Esophagus squamous epithelium (tissue), 5 donors: ENCODE data around the gene MINDY3. TPM values are rescaled to one million over a fixed set of nuclear protein-coding genes. Genes with fewer than 3 reads are reported as not detected.

Source experiments
- DNase-seq: peaks from one replicate; lab custom pipeline; 2025; lab: John Stamatoyannopoulos, UW
- H3K27ac ChIP-seq, 4 donors: fragments of 200-600 bp; sonication (generic); one replicate each; pipeline ENCODE4 v1.5.1; 2016 to 2019; ENCODE audit warnings: mild to moderate bottlenecking in 1 of 4
- H3K27me3 ChIP-seq, 4 donors: fragments of 200-600 bp; sonication (generic); 1 replicate in 3 of 4; 2 replicates in 1 of 4; pipeline versions ENCODE4 v1.5.1 to v1.6.0; 2017 to 2021; ENCODE audit warnings: antibody characterized with exemption in 1 of 4
- H3K36me3 ChIP-seq, 3 donors: fragments of 200-600 bp; sonication (generic); one replicate each; pipeline ENCODE4 v1.5.1; 2016 to 2019
- H3K4me1 ChIP-seq, 3 donors: fragments of 200-600 bp; sonication (generic); one replicate each; pipeline ENCODE4 v1.5.1; 2017 to 2019
- H3K4me3 ChIP-seq, 4 donors: fragments of 200-600 bp; sonication (generic); 1 replicate in 3 of 4; 2 replicates in 1 of 4; pipeline ENCODE4 v1.5.1; 2016 to 2019; ENCODE audit warnings: mild to moderate bottlenecking in 2 of 4, moderate library complexity in 1 of 4
- H3K9me3 ChIP-seq, 3 donors: fragments of 200-600 bp; sonication (generic); one replicate each; pipeline ENCODE4 v1.5.1; 2016 to 2019
- POLR2A ChIP-seq, 4 donors: fragments of 450-650 bp; IDR thresholded peaks; one replicate each; pipeline ENCODE4 v1.6.1; 2017; ENCODE audit warnings: antibody characterized with exemption in 4 of 4, mild to moderate bottlenecking in 4 of 4, moderate library complexity in 3 of 4
- WGBS, 2 donors: methylation state at CpG; one replicate each; pipeline ENCODE4 v1.1.5; 2018; 5-methylcytosine and 5-hydroxymethylcytosine counted together
- intact Hi-C: fragments of 100-400 bp; cut with DNase I; formaldehyde crosslinking; loops from one replicate; pipeline ENCODE4 v1.15.0; 2022
- total RNA-seq, 4 donors: library from RNA; depleted of rRNA; stranded (reverse); fragments of >200 nt; gene quantifications; one replicate each; pipeline ENCODE4 v1.1.0, GENCODE V29; 2016
- TF ChIP-seq, protein P1 (sequence below), 6 experiments: fragments of 450-650 bp in 4 of 6; fragments of 200-600 bp in 2 of 6; sonication (generic) in 2 of 6; IDR thresholded peaks; one replicate each; pipeline ENCODE4 v1.5.1; 2016 to 2019; ENCODE audit warnings: antibody characterized with exemption in 6 of 6, mild to moderate bottlenecking in 4 of 6, moderate library complexity in 4 of 6
- donor health status: DM: yes; HTN: yes; CAD: no.

MINDY3 gene
- total RNA-seq, 4 donors from 2014 or later: 9.5 to 25.0 (median 17.5) TPM

DNA sequence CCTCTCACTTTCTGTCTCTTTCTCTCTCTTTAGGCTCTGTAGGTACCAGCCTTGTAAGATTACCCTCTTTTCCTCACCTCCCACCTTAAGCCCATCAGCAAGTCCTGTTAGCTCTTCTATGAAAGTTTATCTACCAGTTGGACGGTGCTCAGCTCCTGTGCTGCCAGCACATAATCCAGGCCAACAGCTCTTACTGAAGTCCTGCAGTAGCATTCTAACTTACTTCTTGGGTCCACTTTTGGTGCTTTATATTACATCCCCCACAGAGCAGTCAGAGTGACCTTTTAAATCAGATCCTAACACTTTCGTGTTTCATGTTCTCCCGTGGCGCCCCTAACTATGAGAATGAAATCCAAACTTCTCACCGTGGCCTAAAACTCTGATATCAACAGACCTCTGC, 101.7 kb downstream of the MINDY3 start:
- intact Hi-C loops: no loop called here
- Histone ChIP-seq H3K36me3 (no peaks in the 10 kb centered on the region), H3K27ac (no peak overlapping the region), H3K4me3 (no peak overlapping the region), H3K9me3 (no peaks in the 10 kb centered on the region), H3K4me1 (no peaks in the 10 kb centered on the region), H3K27me3 (peaks cover 0 to 2% (median 0%) of the 10 kb centered on the region in 4 donors)
- TF ChIP-seq, protein P1, sequence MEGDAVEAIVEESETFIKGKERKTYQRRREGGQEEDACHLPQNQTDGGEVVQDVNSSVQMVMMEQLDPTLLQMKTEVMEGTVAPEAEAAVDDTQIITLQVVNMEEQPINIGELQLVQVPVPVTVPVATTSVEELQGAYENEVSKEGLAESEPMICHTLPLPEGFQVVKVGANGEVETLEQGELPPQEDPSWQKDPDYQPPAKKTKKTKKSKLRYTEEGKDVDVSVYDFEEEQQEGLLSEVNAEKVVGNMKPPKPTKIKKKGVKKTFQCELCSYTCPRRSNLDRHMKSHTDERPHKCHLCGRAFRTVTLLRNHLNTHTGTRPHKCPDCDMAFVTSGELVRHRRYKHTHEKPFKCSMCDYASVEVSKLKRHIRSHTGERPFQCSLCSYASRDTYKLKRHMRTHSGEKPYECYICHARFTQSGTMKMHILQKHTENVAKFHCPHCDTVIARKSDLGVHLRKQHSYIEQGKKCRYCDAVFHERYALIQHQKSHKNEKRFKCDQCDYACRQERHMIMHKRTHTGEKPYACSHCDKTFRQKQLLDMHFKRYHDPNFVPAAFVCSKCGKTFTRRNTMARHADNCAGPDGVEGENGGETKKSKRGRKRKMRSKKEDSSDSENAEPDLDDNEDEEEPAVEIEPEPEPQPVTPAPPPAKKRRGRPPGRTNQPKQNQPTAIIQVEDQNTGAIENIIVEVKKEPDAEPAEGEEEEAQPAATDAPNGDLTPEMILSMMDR (IDR thresholded peaks at IDR 0.05): no peak
- no peak for TF ChIP-seq POLR2A (IDR thresholded peaks at IDR 0.05)
- no peak for DNase-seq
- 73 to 78% methylated on average over 5 of the region's 5 CpGs for WGBS, 2 donors

DNA sequence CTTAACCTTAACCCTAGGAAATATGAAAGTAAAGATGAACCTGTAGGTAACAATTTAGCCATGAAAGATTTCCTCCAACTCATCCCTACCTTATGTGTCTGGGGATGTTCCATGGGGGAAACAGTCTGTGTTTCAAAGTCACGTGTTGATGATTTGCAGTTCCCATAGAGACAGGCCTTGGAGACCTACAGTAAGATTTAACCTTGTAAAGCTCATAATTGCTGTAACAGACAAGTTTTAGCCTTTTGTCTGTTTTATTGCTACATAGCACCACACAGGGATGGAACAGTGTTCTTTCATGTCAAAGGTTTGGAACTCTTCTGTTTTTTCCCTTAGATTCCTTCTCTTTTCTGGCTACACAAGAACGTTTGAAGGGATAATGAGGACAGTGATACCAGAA, 105.4 kb downstream of the MINDY3 start:
- no peak for DNase-seq
- intact Hi-C loops: no loop called here
- WGBS, 2 donors: 27 to 33% methylated on average over 2 of the region's 2 CpGs

DNA sequence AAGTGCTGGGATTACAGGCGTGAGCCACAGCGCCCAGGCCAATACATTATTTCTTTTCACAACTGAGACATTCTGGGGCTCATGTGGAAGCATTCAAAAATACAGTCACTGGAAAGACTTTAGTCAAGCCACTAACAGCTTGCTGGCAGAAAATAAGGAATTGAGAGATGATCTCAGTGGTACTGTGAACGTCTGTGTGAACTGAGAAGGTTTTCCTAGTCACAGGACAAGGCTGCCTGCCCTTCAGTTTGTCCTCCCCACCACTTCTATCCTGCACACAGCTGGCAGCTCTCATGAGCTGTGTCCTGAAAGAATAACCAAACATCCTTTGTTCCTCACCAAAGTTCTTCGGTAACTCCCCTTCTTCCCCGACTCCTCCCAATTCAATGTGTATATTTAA, 109.3 kb downstream of the MINDY3 start:
- Histone ChIP-seq H3K4me3 (no peak overlapping the region), H3K9me3 (no peaks in the 10 kb centered on the region), H3K27me3 (no peaks in the 10 kb centered on the region), H3K4me1 (no peaks in the 10 kb centered on the region), H3K27ac (peak overlapping the region in 2 of 4 donors; percentile 17 to 21), H3K36me3 (no peaks in the 10 kb centered on the region)
- DNase-seq: no peak
- WGBS, 2 donors: 48 to 63% methylated on average over 5 of the region's 5 CpGs
- intact Hi-C loops: no loop called here
- TF ChIP-seq, protein P1 (IDR thresholded peaks at IDR 0.05): no peak
- TF ChIP-seq POLR2A (IDR thresholded peaks at IDR 0.05): no peak

More for the DNA sequence above, 105.4 kb downstream of the MINDY3 start:
- no peaks in the 10 kb centered on the region for H3K36me3 ChIP-seq
- H3K4me3 ChIP-seq: no peak overlapping the region
- H3K9me3 ChIP-seq: no peaks in the 10 kb centered on the region
- H3K27ac ChIP-seq: no peak overlapping the region
- peaks cover 0 to 2% (median 0%) of the 10 kb centered on the region in 4 donors for H3K27me3 ChIP-seq
- TF ChIP-seq, protein P1 (IDR thresholded peaks at IDR 0.05): no peak
- no peak for TF ChIP-seq POLR2A (IDR thresholded peaks at IDR 0.05)
- no peaks in the 10 kb centered on the region for H3K4me1 ChIP-seq

DNA sequence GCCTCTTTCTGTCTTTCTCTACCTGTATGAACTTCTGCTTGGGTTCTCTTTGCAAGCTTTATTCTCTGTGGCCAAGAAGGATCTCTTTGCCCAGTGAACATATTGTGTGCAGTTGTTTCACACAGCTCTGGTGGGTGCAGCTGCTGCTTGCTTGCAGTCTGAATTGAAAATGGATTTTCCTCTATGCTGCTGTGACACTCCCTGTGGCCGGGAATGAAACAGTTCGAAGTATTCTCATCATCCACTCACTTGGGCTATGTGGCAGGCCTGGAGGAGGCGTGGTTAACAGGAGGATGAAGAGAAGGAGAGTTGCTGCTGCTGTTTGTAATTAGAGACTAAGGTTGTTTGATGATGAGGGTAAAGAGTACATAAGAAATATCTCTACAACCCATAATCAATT, 112.2 kb downstream of the MINDY3 start:
- H3K27me3 ChIP-seq: no peaks in the 10 kb centered on the region
- intact Hi-C loops: loop anchor here (10.0 kb wide), 1 partner anchor 323 kb away; no protein-coding TSS in a partner anchor
- WGBS, 2 donors: 22 to 31% methylated on average over 3 of the region's 3 CpGs
- H3K36me3 ChIP-seq: no peaks in the 10 kb centered on the region
- no peak for DNase-seq
- H3K27ac ChIP-seq: no peak overlapping the region
- no peak overlapping the region for H3K4me3 ChIP-seq
- no peaks in the 10 kb centered on the region for H3K4me1 ChIP-seq
- no peak for TF ChIP-seq POLR2A (IDR thresholded peaks at IDR 0.05)
- TF ChIP-seq, protein P1 (IDR thresholded peaks at IDR 0.05): no peak
- no peaks in the 10 kb centered on the region for H3K9me3 ChIP-seq

DNA sequence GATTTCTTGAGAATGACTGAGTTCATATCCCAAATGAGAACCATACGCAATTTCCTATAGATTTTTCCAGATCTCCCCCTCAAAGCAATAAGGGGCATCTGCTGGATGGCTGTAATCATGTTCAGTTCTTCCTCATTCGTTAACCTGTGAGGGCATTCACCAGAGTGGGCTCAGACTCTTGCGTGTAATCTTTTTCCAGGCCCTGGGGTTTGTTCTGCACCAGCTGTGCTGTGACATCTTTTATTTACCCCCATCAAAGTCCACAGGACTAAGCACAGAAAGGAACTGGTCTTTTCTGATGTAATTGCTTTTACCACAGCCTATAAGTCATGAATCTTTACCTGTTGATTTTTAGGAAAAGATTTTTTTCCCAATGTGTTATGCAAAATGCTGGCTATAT, 112.7 kb downstream of the MINDY3 start:
- intact Hi-C loops: loop anchor here (10.0 kb wide), 1 partner anchor 323 kb away; no protein-coding TSS in a partner anchor
- TF ChIP-seq POLR2A (IDR thresholded peaks at IDR 0.05): no peak
- TF ChIP-seq, protein P1 (IDR thresholded peaks at IDR 0.05): no peak
- no peaks in the 10 kb centered on the region for H3K9me3 ChIP-seq
- H3K4me3 ChIP-seq: no peak overlapping the region
- no peaks in the 10 kb centered on the region for H3K27me3 ChIP-seq
- no peaks in the 10 kb centered on the region for H3K4me1 ChIP-seq
- WGBS, 2 donors: 52 to 70% methylated on average over 3 of the region's 3 CpGs
- H3K36me3 ChIP-seq: no peaks in the 10 kb centered on the region
- DNase-seq: no peak
- H3K27ac ChIP-seq: no peak overlapping the region
